Right atrium auricular region (tissue), 2 donors: Measurements from ENCODE around the gene GRM7. TPM values are rescaled to one million over a fixed set of nuclear protein-coding genes. Genes with fewer than 3 reads are reported as not detected.

Source experiments
- DNase-seq: peaks from one replicate; pipeline ENCODE4 v3.0.0-alpha.2; 2019; ENCODE audit warnings: low spot score
- H3K27ac ChIP-seq, 2 donors: fragments of 200-600 bp; sonication (generic); 1 replicate in 1 of 2; 2 replicates in 1 of 2; pipeline ENCODE4 v1.5.1; 2016 to 2019
- H3K27me3 ChIP-seq, 2 donors: fragments of 200-600 bp; sonication (generic); one replicate each; pipeline versions ENCODE4 v1.5.1 to v1.6.0; 2017 to 2019
- H3K36me3 ChIP-seq: fragments of 200-600 bp; sonication (generic); one replicate; pipeline ENCODE4 v1.5.1; 2016
- H3K4me1 ChIP-seq, 2 donors: fragments of 200-600 bp; sonication (generic); one replicate each; pipeline versions ENCODE4 v1.5.1 to v1.6.0; 2017 to 2019
- H3K4me3 ChIP-seq, 2 donors: fragments of 200-600 bp; sonication (generic); 1 replicate in 1 of 2; 2 replicates in 1 of 2; pipeline ENCODE4 v1.5.1; 2017 to 2019; ENCODE audit warnings: mild to moderate bottlenecking in 1 of 2, moderate library complexity in 1 of 2
- H3K9me3 ChIP-seq, 2 donors: fragments of 200-600 bp; sonication (generic); one replicate each; pipeline ENCODE4 v1.5.1; 2019
- CTCF ChIP-seq, 2 donors: fragments of 200-600 bp; sonication (generic); IDR thresholded peaks; one replicate each; pipeline ENCODE4 v1.5.1; 2019; ENCODE audit warnings: antibody characterized with exemption in 2 of 2
- total RNA-seq, 2 donors: library from RNA; depleted of rRNA; stranded (reverse); fragments of >200 nt; gene quantifications; one replicate each; pipeline ENCODE4 v1.1.0, GENCODE V29; 2016

The GRM7 gene
- total RNA-seq, 2 donors from 2014 or later: not detected

GRCh38 chr3:7568526-7569184 is 707.7 kb downstream of the GRM7 start:
- no peaks in the 10 kb centered on the region for H3K36me3 ChIP-seq
- no peaks in the 10 kb centered on the region for H3K9me3 ChIP-seq
- H3K27ac ChIP-seq: no peak overlapping the region
- no peak for DNase-seq
- H3K4me1 ChIP-seq: no peaks in the 10 kb centered on the region
- H3K27me3 ChIP-seq: no peaks in the 10 kb centered on the region
- no peak overlapping the region for H3K4me3 ChIP-seq
- TF ChIP-seq CTCF (IDR thresholded peaks at IDR 0.05): no peak

- H3K27me3 ChIP-seq: no peaks in the 10 kb centered on the region
- no peak for TF ChIP-seq CTCF (IDR thresholded peaks at IDR 0.05)
- H3K4me3 ChIP-seq: no peak overlapping the region
- H3K27ac ChIP-seq: no peak overlapping the region
- no peaks in the 10 kb centered on the region for H3K36me3 ChIP-seq
- no peaks in the 10 kb centered on the region for H3K4me1 ChIP-seq
- DNase-seq: no peak
- H3K9me3 ChIP-seq: no peaks in the 10 kb centered on the region
Measured at GRCh38 chr3:7573330-7573729, 712.4 kb downstream of the GRM7 start.

GRCh38 chr3:7574435-7574834 is 713.5 kb downstream of the GRM7 start:
- H3K27ac ChIP-seq: no peak overlapping the region
- no peak for DNase-seq
- no peak for TF ChIP-seq CTCF (IDR thresholded peaks at IDR 0.05)

DNA sequence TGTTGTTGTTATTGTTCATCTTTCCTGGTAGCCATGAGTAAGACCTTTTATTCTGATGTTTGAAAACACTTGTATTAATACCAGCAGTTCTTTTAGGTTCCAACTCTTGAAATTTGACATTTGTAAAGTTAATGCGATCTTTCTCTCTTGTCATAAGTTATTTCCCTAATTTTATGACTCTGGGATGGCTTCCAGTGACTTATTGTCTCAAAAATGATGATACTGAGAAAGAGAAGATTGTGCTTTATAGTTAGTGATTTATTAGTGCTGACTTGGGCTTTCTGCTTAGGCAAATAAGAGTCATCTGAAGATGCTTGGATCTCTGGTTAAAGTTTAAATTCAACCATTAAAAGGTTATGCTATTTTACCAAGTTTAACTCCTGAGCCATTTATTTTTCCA is 715.2 kb downstream of the GRM7 start:
- Histone ChIP-seq H3K4me1 (no peaks in the 10 kb centered on the region), H3K4me3 (no peak overlapping the region), H3K27me3 (no peaks in the 10 kb centered on the region), H3K9me3 (no peaks in the 10 kb centered on the region), H3K36me3 (no peaks in the 10 kb centered on the region), H3K27ac (no peak overlapping the region)
- TF ChIP-seq CTCF (IDR thresholded peaks at IDR 0.05): no peak
- DNase-seq: no peak

More at GRCh38 chr3:7574435-7574834, 713.5 kb downstream of the GRM7 start:
- Histone ChIP-seq H3K27me3 (no peaks in the 10 kb centered on the region), H3K4me1 (no peaks in the 10 kb centered on the region), H3K9me3 (no peaks in the 10 kb centered on the region), H3K36me3 (no peaks in the 10 kb centered on the region), H3K4me3 (no peak overlapping the region)

- H3K9me3 ChIP-seq: no peaks in the 10 kb centered on the region
- H3K27ac ChIP-seq: no peak overlapping the region
- H3K4me1 ChIP-seq: no peaks in the 10 kb centered on the region
- DNase-seq: no peak
- H3K4me3 ChIP-seq: no peak overlapping the region
- no peaks in the 10 kb centered on the region for H3K36me3 ChIP-seq
- no peak for TF ChIP-seq CTCF (IDR thresholded peaks at IDR 0.05)
- H3K27me3 ChIP-seq: no peaks in the 10 kb centered on the region
Measured at GRCh38 chr3:7576506-7576905, 715.6 kb downstream of the GRM7 start.

DNA sequence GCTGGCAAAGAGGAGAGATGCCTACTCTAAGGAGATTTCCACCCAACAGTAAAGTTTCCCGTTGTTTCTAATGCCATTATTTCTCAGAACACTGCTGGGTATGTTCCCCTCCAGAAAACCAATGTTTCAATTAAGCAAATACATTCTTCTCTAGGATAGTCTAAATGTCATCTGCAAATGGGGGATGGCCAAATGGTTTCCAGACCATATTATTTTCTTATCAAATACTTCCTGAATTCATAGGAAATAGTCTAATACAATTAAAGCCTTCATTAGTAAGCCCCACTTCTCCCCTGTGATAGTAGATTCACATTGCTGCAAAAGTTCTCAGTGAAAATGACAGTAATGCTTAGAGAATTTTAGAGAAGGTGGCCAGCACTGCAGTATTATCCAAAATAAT is 716.6 kb downstream of the GRM7 start:
- H3K4me1 ChIP-seq: no peaks in the 10 kb centered on the region
- no peak for DNase-seq
- H3K27ac ChIP-seq: no peak overlapping the region
- no peak for TF ChIP-seq CTCF (IDR thresholded peaks at IDR 0.05)
- no peaks in the 10 kb centered on the region for H3K9me3 ChIP-seq
- H3K4me3 ChIP-seq: no peak overlapping the region
- no peaks in the 10 kb centered on the region for H3K36me3 ChIP-seq
- no peaks in the 10 kb centered on the region for H3K27me3 ChIP-seq
